Adrenal gland (tissue), 12 donors: ENCODE results near the gene CRHBP. TPM values are rescaled to one million over a fixed set of nuclear protein-coding genes. Genes with fewer than 3 reads are reported as not detected.

ENCODE experiments used
- DNase-seq, 7 donors: peaks; one replicate each; pipeline ENCODE4 v3.0.0-alpha.2; 2019 to 2020
- H3K27ac ChIP-seq, 5 donors: fragments of 200-600 bp; sonication (generic) in 4 of 5; 1 replicate in 3 of 5; 2 replicates in 2 of 5; pipeline versions ENCODE4 v1.5.1 to v1.8.0; 2016 to 2020; ENCODE audit warnings: mild to moderate bottlenecking in 1 of 5
- H3K27me3 ChIP-seq: fragments of 200-600 bp; 2 replicates; pipeline ENCODE4 v1.8.0; 2021
- H3K36me3 ChIP-seq, 2 donors: fragments of 200-600 bp; replicated peaks in 1 of 2; 1 replicate in 1 of 2; 2 replicates in 1 of 2; pipeline versions ENCODE4 v1.5.1 to v1.8.0; 2018 to 2022
- H3K4me1 ChIP-seq, 2 donors: fragments of 200-600 bp; replicated peaks in 1 of 2; 1 replicate in 1 of 2; 2 replicates in 1 of 2; pipeline versions ENCODE4 v1.5.1 to v1.8.0; 2018 to 2021
- H3K4me3 ChIP-seq, 4 donors: fragments of 200-600 bp; sonication (generic) in 3 of 4; one replicate each; pipeline ENCODE4 v1.5.1; 2016 to 2018
- H3K9me3 ChIP-seq, 3 donors: fragments of 200-600 bp; sonication (generic) in 1 of 3; replicated peaks in 1 of 3; 1 replicate in 2 of 3; 2 replicates in 1 of 3; pipeline versions ENCODE4 v1.5.1 to v1.8.0; 2016 to 2021
- CTCF ChIP-seq, 6 experiments: fragments of 450-650 bp in 4 of 6; fragments of 200-600 bp in 2 of 6; sonication (generic) in 1 of 6; IDR thresholded peaks; 1 replicate in 5 of 6; 2 replicates in 1 of 6; pipeline versions ENCODE4 v1.5.1 to v1.8.0; 2016 to 2021; ENCODE audit warnings: antibody characterized with exemption in 6 of 6, mild to moderate bottlenecking in 2 of 6, moderate library complexity in 1 of 6
- POLR2A ChIP-seq, 2 donors: fragments of 450-650 bp; IDR thresholded peaks; one replicate each; pipeline ENCODE4 v1.6.1; 2017; ENCODE audit warnings: antibody characterized with exemption in 2 of 2, mild to moderate bottlenecking in 2 of 2, moderate library complexity in 1 of 2
- WGBS, 4 donors: extraction: QIAGEN DNeasy Blood & Tissue Kit in 2 of 4; methylation state at CpG; one replicate each; pipeline versions ENCODE4 v1.1.5 to v1.1.7; 2013 to 2017; 5-methylcytosine and 5-hydroxymethylcytosine counted together
- intact Hi-C, 2 donors: fragments of 100-400 bp; cut with DNase I; formaldehyde crosslinking; loops; one replicate each; pipeline versions ENCODE4 v1.14.1 to v1.15.0; 2022 to 2023
- polyA plus RNA-seq, 3 donors: library from polyadenylated mRNA; stranded (reverse); fragments of 200-250 nt in 2 of 3; fragments of 350-450 nt in 1 of 3; fragmentation: Illumina TruSeq in 1 of 3; extraction: RNeasy Lipid Tissue Mini Kit (QIAGEN cat#74804) in 1 of 3; gene quantifications; one replicate each; pipeline ENCODE4 v1.2.3, GENCODE V29; 2013 to 2014
- total RNA-seq, 9 donors: library from RNA; depleted of rRNA in 4 of 9; stranded (reverse); fragments of >200 nt in 4 of 9; fragments of 120-200 nt in 1 of 9; fragmentation: NEBNext Ultra II Directional in 1 of 9; extraction: Animal tissue kit (Norgen Biotek cat#: 25700) in 1 of 9; gene quantifications; one replicate each; pipeline versions ENCODE4 v1.1.0 to v1.2.4, GENCODE V29; 2013 to 2023
- donor health status: healthy with polysubstance abuse.
- donor health status: Bipolar disorder and iron deficiency.
- donor health status: DM: yes; HTN: yes; CAD: no.
- donor health status: DM: no; HTN: no; CAD: no.
- donor health status: DM: no; HTN: no; CAD: no.
- donor health status: DM: yes; HTN: yes; CAD: no.

Gene CRHBP
- total and polyA plus RNA-seq, 12 donors, result 13.4 to 64.1 (median 23.7) TPM

GRCh38 chr5:76972689-76973088 lies 19.8 kb downstream of the CRHBP start:
- Histone ChIP-seq H3K9me3 (no peaks in the 10 kb centered on the region), H3K27ac (no peak overlapping the region), H3K27me3 (peaks cover 5% of the 10 kb centered on the region), H3K4me3 (no peak overlapping the region), H3K36me3 (no peaks in the 10 kb centered on the region), H3K4me1 (no peaks in the 10 kb centered on the region)
- no peak for TF ChIP-seq POLR2A (IDR thresholded peaks at IDR 0.05)
- no peak for TF ChIP-seq CTCF (IDR thresholded peaks at IDR 0.05)
- no peak for DNase-seq
- 68 to 84% (median 74%) methylated on average over 2 of the region's 2 CpGs for WGBS, 4 donors
- intact Hi-C loops, result no loop called here

GRCh38 chr5:76974785-76975184 lies 21.9 kb downstream of the CRHBP start:
- TF ChIP-seq POLR2A (IDR thresholded peaks at IDR 0.05), result no peak
- TF ChIP-seq CTCF (IDR thresholded peaks at IDR 0.05), result no peak
- H3K36me3 ChIP-seq, result no peaks in the 10 kb centered on the region
- intact Hi-C loops, result no loop called here
- DNase-seq, result no peak
- no peaks in the 10 kb centered on the region for H3K9me3 ChIP-seq
- peaks cover 5% of the 10 kb centered on the region for H3K27me3 ChIP-seq
- H3K27ac ChIP-seq, result no peak overlapping the region
- 65 to 82% (median 68%) methylated on average over 2 of the region's 2 CpGs for WGBS, 4 donors
- no peak overlapping the region for H3K4me3 ChIP-seq
- H3K4me1 ChIP-seq, result no peaks in the 10 kb centered on the region

DNA sequence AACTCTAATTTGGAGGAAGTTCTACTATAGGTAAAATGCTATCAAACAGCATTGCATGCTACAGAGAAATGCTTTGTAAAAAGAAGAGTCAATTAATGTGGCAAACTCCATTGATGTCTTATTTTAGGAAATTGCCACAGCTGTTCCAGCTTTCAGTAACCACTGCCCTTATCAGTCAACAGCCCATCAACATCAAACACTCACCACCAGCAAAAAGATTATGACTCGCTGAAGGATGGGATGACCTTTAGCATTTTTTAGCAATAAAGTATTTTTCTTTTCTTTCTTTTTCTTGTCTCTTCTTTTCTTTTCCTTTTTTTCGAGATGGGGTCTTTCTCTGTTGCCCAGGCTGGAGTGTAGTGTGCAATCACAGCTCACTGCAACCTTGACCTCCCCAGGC lies 26.0 kb downstream of the CRHBP start:
- H3K27ac ChIP-seq, result no peak overlapping the region
- H3K36me3 ChIP-seq, result no peaks in the 10 kb centered on the region
- intact Hi-C loops, result no loop called here
- peaks cover 0 to 7% of the 10 kb centered on the region in 2 donors for H3K4me1 ChIP-seq
- H3K27me3 ChIP-seq, result no peaks in the 10 kb centered on the region
- DNase-seq, result no peak
- 32 to 58% (median 45%) methylated on average over 2 of the region's 2 CpGs for WGBS, 4 donors
- no peak for TF ChIP-seq CTCF (IDR thresholded peaks at IDR 0.05)
- no peak for TF ChIP-seq POLR2A (IDR thresholded peaks at IDR 0.05)
- no peaks in the 10 kb centered on the region for H3K9me3 ChIP-seq
- no peak overlapping the region for H3K4me3 ChIP-seq

GRCh38 chr5:76980518-76981144 lies 27.8 kb downstream of the CRHBP start:
- 82 to 94% (median 89%) methylated on average over 8 of the region's 8 CpGs for WGBS, 4 donors
- H3K4me1 ChIP-seq, result peaks cover 0 to 7% of the 10 kb centered on the region in 2 donors
- intact Hi-C loops, result no loop called here

More at GRCh38 chr5:76980518-76981144, 27.8 kb downstream of the CRHBP start:
- no peak for TF ChIP-seq CTCF (IDR thresholded peaks at IDR 0.05)
- TF ChIP-seq POLR2A (IDR thresholded peaks at IDR 0.05), result no peak
- no peak overlapping the region for H3K27ac ChIP-seq
- no peaks in the 10 kb centered on the region for H3K27me3 ChIP-seq
- no peak for DNase-seq
- no peaks in the 10 kb centered on the region for H3K36me3 ChIP-seq
- no peaks in the 10 kb centered on the region for H3K9me3 ChIP-seq
- H3K4me3 ChIP-seq, result no peak overlapping the region
